ENCODE data around the gene ASIC3. TPM values are rescaled to one million over a fixed set of nuclear protein-coding genes. Genes with fewer than 3 reads are reported as not detected.

Gene ASIC3
- total RNA-seq, 1 donor from 2014 or later, result under 0.01 TPM

GRCh38 chr7:151085691-151086620 is 37.6 kb downstream of the ASIC3 start, which contains the start of gene AGAP3:
Gene AGAP3, plus strand, starts transcription at chr7:151086475. Its CDS starts 267 bp downstream, at chr7:151086742.
- FAIRE-seq (no peak), DNase-seq (ENCODE audit: low read depth) (peak; percentile 34)
- H3K4me3 ChIP-seq (ENCODE audit: low read depth, low read length), result peak within 1 kb of the TSS; percentile 74
- no peak for TF ChIP-seq CTCF (IDR thresholded peaks at IDR 0.05; ENCODE audit: insufficient read depth, low read length, severe bottlenecking)
- H3K36me3 ChIP-seq (ENCODE audit: control insufficient read depth, insufficient read depth, low read length), result peaks cover 2% of the 10 kb centered on the region
- no peaks in the 10 kb centered on the region for H3K27me3 ChIP-seq (ENCODE audit: control insufficient read depth, insufficient read depth, low read length)

- TF ChIP-seq CTCF (IDR thresholded peaks at IDR 0.05; ENCODE audit: insufficient read depth, low read length, severe bottlenecking), result no peak
- DNase-seq (ENCODE audit: low read depth), result no peak
- FAIRE-seq, result no peak
- H3K27me3 ChIP-seq (ENCODE audit: control insufficient read depth, insufficient read depth, low read length), result no peaks in the 10 kb centered on the region
- peak overlapping the region; percentile 74 for H3K4me3 ChIP-seq (ENCODE audit: low read depth, low read length)
- H3K36me3 ChIP-seq (ENCODE audit: control insufficient read depth, insufficient read depth, low read length), result no peaks in the 10 kb centered on the region
Measured at GRCh38 chr7:151086802-151087244, 38.5 kb downstream of the ASIC3 start.

- Histone ChIP-seq H3K27me3 (ENCODE audit: control insufficient read depth, insufficient read depth, low read length) (no peaks in the 10 kb centered on the region), H3K36me3 (ENCODE audit: control insufficient read depth, insufficient read depth, low read length) (peaks cover 1% of the 10 kb centered on the region), H3K4me3 (ENCODE audit: low read depth, low read length) (peak overlapping the region; percentile 74)
- no peak for FAIRE-seq
- DNase-seq (ENCODE audit: low read depth), result no peak
- TF ChIP-seq CTCF (IDR thresholded peaks at IDR 0.05; ENCODE audit: insufficient read depth, low read length, severe bottlenecking), result peak; percentile 57
Measured at GRCh38 chr7:151087245-151088018, 39.1 kb downstream of the ASIC3 start.

DNA sequence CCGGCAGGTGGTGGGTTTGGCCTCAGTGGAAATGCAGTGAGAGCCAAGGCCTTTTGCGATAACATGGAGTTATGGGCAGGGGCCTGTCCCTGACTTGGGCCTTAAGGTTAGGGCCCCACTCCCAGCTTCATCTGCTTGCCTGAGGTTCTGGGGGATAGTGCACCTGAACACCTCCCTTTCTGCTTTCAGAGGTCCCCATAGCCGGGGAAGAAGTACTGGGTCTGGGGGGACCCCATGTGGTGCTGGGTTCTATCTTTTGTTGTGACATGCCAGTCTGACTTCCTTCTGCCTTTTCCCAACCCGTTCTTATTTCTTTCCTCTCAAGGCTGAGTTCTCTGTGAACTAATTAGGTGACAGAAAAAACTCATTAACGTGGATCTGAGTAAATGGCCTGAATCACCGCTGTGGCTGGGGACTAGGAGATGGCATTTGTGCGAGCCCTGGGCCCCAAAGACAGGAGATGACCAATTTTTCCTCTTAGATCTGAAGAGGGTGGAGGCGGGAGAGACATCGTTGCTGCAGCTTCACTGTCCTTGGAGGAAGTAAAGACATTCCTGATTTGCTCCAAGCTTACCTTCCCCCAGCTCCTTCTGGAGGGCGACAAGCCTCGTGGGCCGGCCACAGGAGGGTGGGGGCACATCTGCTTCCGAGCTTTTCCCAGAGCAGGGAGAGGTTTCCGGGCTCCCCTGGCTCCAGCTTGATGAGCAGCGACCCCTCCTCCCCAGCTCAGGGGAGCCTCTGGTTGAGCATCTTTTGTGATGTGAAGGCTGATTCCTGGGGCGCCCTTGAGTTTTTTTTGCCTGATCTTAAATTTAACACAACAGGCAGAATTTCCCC is 39.9 kb downstream of the ASIC3 start:
- no peak for DNase-seq (ENCODE audit: low read depth)
- peak overlapping the region; percentile 74 for H3K4me3 ChIP-seq (ENCODE audit: low read depth, low read length)
- no peak for FAIRE-seq
- H3K27me3 ChIP-seq (ENCODE audit: control insufficient read depth, insufficient read depth, low read length), result no peaks in the 10 kb centered on the region
- peaks cover 1% of the 10 kb centered on the region for H3K36me3 ChIP-seq (ENCODE audit: control insufficient read depth, insufficient read depth, low read length)
- TF ChIP-seq CTCF (IDR thresholded peaks at IDR 0.05; ENCODE audit: insufficient read depth, low read length, severe bottlenecking), result no peak
